H1 (cell line): ENCODE measurements around the gene SLC43A1. TPM values are rescaled to one million over a fixed set of nuclear protein-coding genes. Genes with fewer than 3 reads are reported as not detected.
A peak's percentile ranks its signal among the peaks of the same experiment; 100 is the strongest.

Experiments
- CTCF ChIA-PET: fragments of 300-600 bp; sonication (Branson Sonifier 250); formaldehyde crosslinking; loops from one replicate; lab custom pipeline; 2021; ENCODE audit not compliant: partially characterized antibody; lab: Charles Lee
- POLR2A ChIA-PET: fragments of 300-600 bp; sonication (Branson Sonifier 250); formaldehyde crosslinking; loops from one replicate; lab custom pipeline; 2021; ENCODE audit warnings: inconsistent platforms; ENCODE audit not compliant: partially characterized antibody; lab: Charles Lee
- DNase-seq, 2 experiments: peaks; one replicate each; pipeline versions ENCODE4 v3.0.0 to v3.0.0-alpha.2; 2010 to 2022; ENCODE audit warnings: low spot score in 2 of 2, low read depth in 1 of 2, mixed read lengths in 1 of 2
- FAIRE-seq: peaks from 2 replicates; lab custom pipeline; 2011; peaks lifted over from hg19 to GRCh38; lab: Jason Lieb, UNC
- H2AFZ ChIP-seq: 2 replicates; pipeline ENCODE4 v1.8.1; 2012; ENCODE audit warnings: low read length, inconsistent platforms
- H2AK5ac ChIP-seq: 2 replicates; pipeline ENCODE4 v1.6.1; 2013; ENCODE audit warnings: low read depth, low read length
- H2BK120ac ChIP-seq: replicated peaks from 2 replicates; pipeline ENCODE3; 2013; ENCODE audit warnings: low read depth, low read length, inconsistent platforms
- H2BK12ac ChIP-seq: 2 replicates; pipeline ENCODE4 v1.6.1; 2013; ENCODE audit warnings: low read depth, low read length
- H2BK15ac ChIP-seq: 2 replicates; pipeline ENCODE4 v1.6.1; 2013; ENCODE audit warnings: low read length
- H2BK20ac ChIP-seq: 2 replicates; pipeline ENCODE4 v1.6.1; 2013; ENCODE audit warnings: low read length
- H2BK5ac ChIP-seq: 2 replicates; pipeline ENCODE4 v1.6.1; 2013; ENCODE audit warnings: low read depth, low read length
- H3K14ac ChIP-seq: 2 replicates; pipeline ENCODE4 v1.6.1; 2013; ENCODE audit warnings: inconsistent platforms; ENCODE audit not compliant: insufficient read length
- H3K18ac ChIP-seq: 2 replicates; pipeline ENCODE4 v1.6.1; 2013; ENCODE audit warnings: low read length; ENCODE audit errors: extremely low read depth
- H3K23ac ChIP-seq: 2 replicates; pipeline ENCODE4 v1.6.1; 2013; ENCODE audit warnings: inconsistent platforms; ENCODE audit not compliant: insufficient read length
- H3K23me2 ChIP-seq: 2 replicates; pipeline ENCODE4 v1.6.1; 2013; ENCODE audit warnings: low read depth, low read length
- H3K27ac ChIP-seq: 2 replicates; pipeline ENCODE4 v1.6.1; 2011; ENCODE audit warnings: low read depth, low read length, inconsistent platforms
- H3K27me3 ChIP-seq, 4 experiments: replicated peaks in 1 of 4; 1 replicate in 1 of 4; 2 replicates in 3 of 4; pipeline versions ENCODE4 v1.6.1 to v1.8.1; 2011 to 2013; ENCODE audit warnings: low read length in 3 of 4, mild to moderate bottlenecking in 3 of 4, inconsistent platforms in 2 of 4, mixed read lengths in 2 of 4, moderate library complexity in 1 of 4; ENCODE audit not compliant: control insufficient read depth in 3 of 4, insufficient read depth in 3 of 4; ENCODE audit errors: extremely low read depth in 1 of 4
- H3K36me3 ChIP-seq, 4 experiments: 2 replicates each; pipeline versions ENCODE4 v1.6.1 to v1.8.1; 2011 to 2013; ENCODE audit warnings: mild to moderate bottlenecking in 4 of 4, low read length in 3 of 4, moderate library complexity in 2 of 4, control low read depth in 1 of 4, inconsistent platforms in 1 of 4; ENCODE audit not compliant: insufficient read depth in 4 of 4, control insufficient read depth in 2 of 4
- H3K4ac ChIP-seq: replicated peaks from 2 replicates; pipeline ENCODE3; 2013; ENCODE audit warnings: low read length, low read depth, mixed read lengths, inconsistent platforms; ENCODE audit not compliant: insufficient read length
- H3K4me1 ChIP-seq, 4 experiments: replicated peaks in 1 of 4; 1 replicate in 1 of 4; 2 replicates in 3 of 4; pipeline versions ENCODE4 v1.6.1 to v1.8.1; 2011 to 2013; ENCODE audit warnings: low read length in 3 of 4, inconsistent platforms in 2 of 4, mixed read lengths in 1 of 4; ENCODE audit not compliant: insufficient read depth in 4 of 4, control insufficient read depth in 3 of 4
- H3K4me2 ChIP-seq, 2 experiments: 2 replicates each; pipeline versions ENCODE4 v1.6.1 to v1.8.1; 2011 to 2013; ENCODE audit warnings: low read depth in 2 of 2, low read length in 2 of 2, control low read depth in 1 of 2, inconsistent platforms in 1 of 2, mild to moderate bottlenecking in 1 of 2; ENCODE audit not compliant: insufficient read depth in 1 of 2
- H3K4me3 ChIP-seq, 4 experiments: fragments of 200-600, 300-600 bp in 1 of 4; sonication (generic), shearing (Covaris generic), sonication (Bioruptor Twin) in 1 of 4; 2 replicates each; pipeline versions ENCODE4 v1.5.1 to v1.8.1; 2011 to 2016; ENCODE audit warnings: low read length in 4 of 4, low read depth in 3 of 4, control low read depth in 2 of 4, inconsistent platforms in 2 of 4, mild to moderate bottlenecking in 2 of 4, mixed read lengths in 1 of 4, moderate library complexity in 1 of 4; ENCODE audit not compliant: insufficient read depth in 2 of 4; ENCODE audit errors: extremely low read depth in 1 of 4
- H3K56ac ChIP-seq: replicated peaks from 2 replicates; pipeline ENCODE3; 2013; ENCODE audit warnings: low read depth, mild to moderate bottlenecking, mixed read lengths, low read length, inconsistent platforms; ENCODE audit not compliant: insufficient read length
- H3K79me1 ChIP-seq: 2 replicates; pipeline ENCODE4 v1.6.1; 2013; ENCODE audit warnings: low read depth, low read length, control low read depth
- H3K79me2 ChIP-seq, 2 experiments: 2 replicates each; pipeline versions ENCODE4 v1.6.1 to v1.8.1; 2012 to 2013; ENCODE audit warnings: low read length in 2 of 2, mild to moderate bottlenecking in 2 of 2, inconsistent platforms in 1 of 2; ENCODE audit not compliant: insufficient read depth in 2 of 2, control insufficient read depth in 1 of 2
- H3K9ac ChIP-seq, 4 experiments: replicated peaks in 1 of 4; 1 replicate in 1 of 4; 2 replicates in 3 of 4; pipeline versions ENCODE4 v1.6.1 to v1.8.1; 2011 to 2013; ENCODE audit warnings: low read depth in 3 of 4, low read length in 3 of 4, control low read depth in 2 of 4, mild to moderate bottlenecking in 2 of 4, moderate library complexity in 2 of 4, inconsistent platforms in 1 of 4; ENCODE audit errors: extremely low read depth in 1 of 4
- H3K9me3 ChIP-seq, 2 experiments: 2 replicates each; pipeline versions ENCODE4 v1.6.1 to v1.8.1; 2012 to 2013; ENCODE audit warnings: mild to moderate bottlenecking in 2 of 2, moderate library complexity in 2 of 2, control low read depth in 1 of 2, inconsistent platforms in 1 of 2, low read depth in 1 of 2, low read length in 1 of 2, mixed read lengths in 1 of 2; ENCODE audit not compliant: insufficient read depth in 2 of 2
- H4K20me1 ChIP-seq, 2 experiments: replicated peaks in 1 of 2; 2 replicates each; pipeline versions ENCODE3 to v1.8.1; 2011 to 2013; ENCODE audit warnings: inconsistent platforms in 2 of 2, low read length in 2 of 2, mild to moderate bottlenecking in 1 of 2; ENCODE audit not compliant: insufficient read depth in 2 of 2, control insufficient read depth in 1 of 2
- H4K5ac ChIP-seq: 2 replicates; pipeline ENCODE4 v1.6.1; 2013; ENCODE audit warnings: low read length, low read depth, mixed read lengths, inconsistent platforms; ENCODE audit not compliant: insufficient read length
- H4K8ac ChIP-seq: 2 replicates; pipeline ENCODE4 v1.8.0; 2013; ENCODE audit warnings: mild to moderate bottlenecking, moderate library complexity, low read length, inconsistent platforms; ENCODE audit not compliant: insufficient read depth; ENCODE audit errors: extremely low read depth
- H4K91ac ChIP-seq: replicated peaks from 2 replicates; pipeline ENCODE3; 2013; ENCODE audit warnings: low read length, mixed read lengths, inconsistent platforms; ENCODE audit not compliant: insufficient read length
- ASH2L ChIP-seq: fragments of 200-600, 300-600 bp; sonication (generic); IDR thresholded peaks from one replicate; pipeline ENCODE4 v1.7.1; 2017; ENCODE audit warnings: low read length
- BACH1 ChIP-seq: IDR thresholded peaks from 2 replicates; pipeline ENCODE4 v1.6.1; 2012; ENCODE audit warnings: low read length, improper control_type of control experiment
- GTF2F1 ChIP-seq: IDR thresholded peaks from 2 replicates; pipeline ENCODE4 v1.6.1; 2012; ENCODE audit warnings: low read depth, low read length, improper control_type of control experiment, borderline replicate concordance
- JUN ChIP-seq: IDR thresholded peaks from 2 replicates; pipeline ENCODE4 v1.6.1; 2011; ENCODE audit warnings: low read depth, mild to moderate bottlenecking, improper control_type of control experiment, low read length
- NANOG ChIP-seq: IDR thresholded peaks from 2 replicates; pipeline ENCODE4 v1.6.1; 2011; ENCODE audit warnings: low read length, low read depth, mild to moderate bottlenecking, inconsistent platforms; ENCODE audit not compliant: insufficient read depth, poor library complexity, severe bottlenecking
- NRF1 ChIP-seq: IDR thresholded peaks from 2 replicates; pipeline ENCODE4 v1.6.1; 2011; ENCODE audit warnings: mild to moderate bottlenecking, low read depth, low read length, improper control_type of control experiment
- SIN3A ChIP-seq, 2 experiments: IDR thresholded peaks in 1 of 2; conservative IDR thresholded peaks in 1 of 2; 2 replicates each; pipeline ENCODE4 v1.6.1; 2011 to 2012; ENCODE audit warnings: low read length in 2 of 2, improper control_type of control experiment in 1 of 2, low read depth in 1 of 2, mild to moderate bottlenecking in 1 of 2
- TAF7 ChIP-seq: optimal IDR thresholded peaks from 2 replicates; pipeline ENCODE3; 2011; ENCODE audit warnings: low read depth, mild to moderate bottlenecking, inconsistent platforms, low read length, moderate library complexity, borderline replicate concordance
- WGBS, 2 experiments: shearing (Covaris generic) in 1 of 2; methylation state at CpG; one replicate each; pipeline versions ENCODE4 v1.1.6 to v1.1.7; 2013 to 2015; ENCODE audit warnings: low lambda C conversion rate in 2 of 2, mixed read lengths in 2 of 2, inconsistent platforms in 1 of 2, low coverage in 1 of 2, missing lambda C conversion rate in 1 of 2; ENCODE audit not compliant: insufficient replicate concordance in 2 of 2, insufficient coverage in 1 of 2, insufficient read length in 1 of 2; ENCODE audit errors: extremely low coverage in 1 of 2, missing lambda C conversion rate in 1 of 2; 5-methylcytosine and 5-hydroxymethylcytosine counted together
- polyA plus RNA-seq, 7 experiments: library from polyadenylated mRNA; depleted of rRNA in 3 of 7; stranded (reverse) in 5 of 7; unstranded in 2 of 7; fragments of >200 nt in 5 of 7; fragments of 200-250 nt in 2 of 7; gene quantifications; 1 replicate in 5 of 7; 2 replicates in 1 of 7; 4 replicates in 1 of 7; pipeline versions ENCODE4 v1.2.1 to v1.2.3, GENCODE V29; 2011 to 2013; ENCODE audit warnings: missing spikeins in 2 of 7, mixed read lengths in 2 of 7
- total RNA-seq: library from RNA; stranded (reverse); fragmentation: NEBNext Ultra II Directional; extraction: Animal tissue kit (Norgen Biotek cat#: 25700); gene quantifications from 2 replicates; pipeline ENCODE4 v1.2.1, GENCODE V29; 2021

SLC43A1 gene
- total and polyA plus RNA-seq, 2 of the 8 experiments (the other 6 are each of a cell fraction or from before 2014, with no cell fraction given): 34.5 to 58.0 TPM

GRCh38 chr11:57457643-57458023 is 57.9 kb downstream of the SLC43A1 start:
- H3K14ac ChIP-seq: no peak overlapping the region
- no peak overlapping the region for H3K27ac ChIP-seq
- H3K56ac ChIP-seq: no peak overlapping the region
- H3K27me3 ChIP-seq: peaks cover 8 to 35% (median 26%) of the 10 kb centered on the region in 4 experiments
- H3K36me3 ChIP-seq: no peaks in the 10 kb centered on the region
- H2BK20ac ChIP-seq: 0 out of 2 replicates have a peak overlapping the region, but pooled peaks have one; percentile 96
- FAIRE-seq: no peak
- peak overlapping the region; percentile 84 to 99 for H3K4me2 ChIP-seq
- H3K9ac ChIP-seq: no peak overlapping the region; a peak in 1 of 7 replicates
- H3K23me2 ChIP-seq: peaks cover 24% of the 10 kb centered on the region
- no peak overlapping the region for H3K23ac ChIP-seq
- DNase-seq: no peak
- peaks cover 0 to 13% of the 10 kb centered on the region in 2 experiments; a peak in 2 of 4 replicates for H3K79me2 ChIP-seq
- no peak overlapping the region for H4K8ac ChIP-seq
- no peak overlapping the region for H3K4ac ChIP-seq
- no peak overlapping the region for H4K5ac ChIP-seq
- no peaks in the 10 kb centered on the region for H3K9me3 ChIP-seq
- H2BK15ac ChIP-seq: peak overlapping the region; percentile 89; the same call in 1 of the 2 replicates
- ChIA-PET CTCF (interaction anchor here (0.7 to 14.0 kb wide), 46 partner anchors 8 to 1499 kb away, joined by 3 to 452 read pairs (median 4); partner anchors contain the start of genes P2RX3, PRG3, SERPING1 and SLC43A1), POLR2A (interaction anchor here (0.6 to 10.5 kb wide), 19 partner anchors 15 to 197 kb away, joined by 3 to 141 read pairs (median 5); partner anchors contain the start of genes SLC43A1, SSRP1, TIMM10 and YPEL4)
- peak overlapping the region; percentile 68; the same call in 1 of the 2 replicates for H3K18ac ChIP-seq
- H2BK12ac ChIP-seq: peak overlapping the region; percentile 98
- H3K4me1 ChIP-seq: peaks cover 0 to 24% (median 14%) of the 10 kb centered on the region in 4 experiments; a peak in 6 of 7 replicates
- H2BK120ac ChIP-seq: no peak overlapping the region
- H4K91ac ChIP-seq: no peak overlapping the region
- no peak overlapping the region for H2AFZ ChIP-seq
- H3K4me3 ChIP-seq: peak overlapping the region; percentile 62 to 97 (median 74); a peak in 7 of 8 replicates
- no peaks in the 10 kb centered on the region for H4K20me1 ChIP-seq
- no peak overlapping the region for H2AK5ac ChIP-seq
- H2BK5ac ChIP-seq: no peak overlapping the region; the same call in 1 of the 2 replicates
- 2% methylated on average over 7 of the region's 7 CpGs; no CpG with 5 or more reads in 1 of the 2 experiments for WGBS, 2 experiments
- no peaks in the 10 kb centered on the region; the same call in 1 of the 2 replicates for H3K79me1 ChIP-seq
- TF ChIP-seq ASH2L (peak; percentile 31), JUN (no peak), GTF2F1 (no peak), NANOG (no peak), SIN3A (conservative IDR thresholded peaks at IDR 0.05 in 1 of 2, IDR thresholded peaks at IDR 0.05 in 1 of 2; ENCODE audit: low read depth in 1 of 2, low read length in 2 of 2) (0 out of 4 replicates have a peak, but pooled peaks of 1 of the 2 experiments have one; percentile 6), NRF1 (no peak), TAF7 (no peak), BACH1 (no peak)
